ENCODE data around the gene PIF1.

PIF1 gene

GRCh38 chr15:64807751-64808222 is 17.7 kb downstream of the PIF1 start:
- no peak for TF ChIP-seq POLR2AphosphoS5 (IDR thresholded peaks at IDR 0.05; ENCODE audit: low read depth)
- no peak for TF ChIP-seq GABPA (IDR thresholded peaks at IDR 0.05; ENCODE audit: low read depth)
- TF ChIP-seq CTCF (IDR thresholded peaks at IDR 0.05; ENCODE audit: insufficient read depth, low read length): no peak
- no peak for TF ChIP-seq REST (IDR thresholded peaks at IDR 0.05; ENCODE audit: insufficient replicate concordance, low read depth)
- TF ChIP-seq SPI1 (IDR thresholded peaks at IDR 0.05; ENCODE audit: borderline replicate concordance, low read depth): no peak
- no peaks in the 10 kb centered on the region for H3K27me3 ChIP-seq (ENCODE audit: insufficient read depth, poor library complexity, severe bottlenecking)
- H3K27ac ChIP-seq (replicated peaks): no peak overlapping the region
- DNase-seq (ENCODE audit: low read depth in 1 of 2, low spot score in 1 of 2): no peak
- no peak overlapping the region for H3K4me3 ChIP-seq (replicated peaks; ENCODE audit: insufficient read depth, low read length)

- Histone ChIP-seq H3K27me3 (ENCODE audit: insufficient read depth, poor library complexity, severe bottlenecking) (no peaks in the 10 kb centered on the region), H3K27ac (replicated peaks) (no peak overlapping the region), H3K4me3 (replicated peaks; ENCODE audit: insufficient read depth, low read length) (no peak overlapping the region)
- TF ChIP-seq POLR2AphosphoS5 (IDR thresholded peaks at IDR 0.05; ENCODE audit: low read depth) (no peak), REST (IDR thresholded peaks at IDR 0.05; ENCODE audit: insufficient replicate concordance, low read depth) (no peak), CTCF (IDR thresholded peaks at IDR 0.05; ENCODE audit: insufficient read depth, low read length) (no peak), SPI1 (IDR thresholded peaks at IDR 0.05; ENCODE audit: borderline replicate concordance, low read depth) (no peak), GABPA (IDR thresholded peaks at IDR 0.05; ENCODE audit: low read depth) (no peak)
- no peak for DNase-seq (ENCODE audit: low read depth in 1 of 2, low spot score in 1 of 2)
Measured at GRCh38 chr15:64807051-64807749, 18.2 kb downstream of the PIF1 start.

- TF ChIP-seq SPI1 (IDR thresholded peaks at IDR 0.05; ENCODE audit: borderline replicate concordance, low read depth): no peak
- no peak for TF ChIP-seq REST (IDR thresholded peaks at IDR 0.05; ENCODE audit: insufficient replicate concordance, low read depth)
- TF ChIP-seq CTCF (IDR thresholded peaks at IDR 0.05; ENCODE audit: insufficient read depth, low read length): no peak
- TF ChIP-seq POLR2AphosphoS5 (IDR thresholded peaks at IDR 0.05; ENCODE audit: low read depth): no peak
- TF ChIP-seq GABPA (IDR thresholded peaks at IDR 0.05; ENCODE audit: low read depth): no peak
- DNase-seq (ENCODE audit: low read depth in 1 of 2, low spot score in 1 of 2): no peak
- H3K27me3 ChIP-seq (ENCODE audit: insufficient read depth, poor library complexity, severe bottlenecking): no peaks in the 10 kb centered on the region
- no peak overlapping the region for H3K27ac ChIP-seq (replicated peaks)
- H3K4me3 ChIP-seq (replicated peaks; ENCODE audit: insufficient read depth, low read length): no peak overlapping the region
Measured at GRCh38 chr15:64806509-64806908, 18.9 kb downstream of the PIF1 start.

Measured in HL-60 (cell line).